ENCODE results near the gene REPIN1.

Gene REPIN1

GRCh38 chr7:150405584-150406311, 37.1 kb downstream of the REPIN1 start:
- Histone ChIP-seq H3K27me3 (replicated peaks; ENCODE audit: control insufficient read depth, insufficient read depth, low read length, poor library complexity, severe bottlenecking) (no peaks in the 10 kb centered on the region), H3K4me1 (ENCODE audit: control insufficient read depth, insufficient read depth, low read length, poor library complexity, severe bottlenecking) (peaks cover 22% of the 10 kb centered on the region), H3K27ac (ENCODE audit: insufficient read depth, low read length, poor library complexity, severe bottlenecking) (peak overlapping the region; percentile 89), H3K9me3 (ENCODE audit: control insufficient read depth, low read length) (no peaks in the 10 kb centered on the region), H3K4me3 (ENCODE audit: insufficient read depth, low read depth, low read length, poor library complexity, severe bottlenecking) (peak overlapping the region; percentile 84), H3K36me3 (ENCODE audit: control insufficient read depth, insufficient read depth, low read length) (peaks cover 16% of the 10 kb centered on the region)
- no peak for DNase-seq

- Histone ChIP-seq H3K4me3 (ENCODE audit: insufficient read depth, low read depth, low read length, poor library complexity, severe bottlenecking) (peak overlapping the region; percentile 84), H3K27ac (ENCODE audit: insufficient read depth, low read length, poor library complexity, severe bottlenecking) (peak overlapping the region; percentile 89), H3K36me3 (ENCODE audit: control insufficient read depth, insufficient read depth, low read length) (peaks cover 18% of the 10 kb centered on the region), H3K9me3 (ENCODE audit: control insufficient read depth, low read length) (no peaks in the 10 kb centered on the region), H3K27me3 (replicated peaks; ENCODE audit: control insufficient read depth, insufficient read depth, low read length, poor library complexity, severe bottlenecking) (no peaks in the 10 kb centered on the region), H3K4me1 (ENCODE audit: control insufficient read depth, insufficient read depth, low read length, poor library complexity, severe bottlenecking) (peaks cover 22% of the 10 kb centered on the region)
- no peak for DNase-seq
These were observed 37.6 kb downstream of the REPIN1 start for GRCh38 chr7:150406312-150406566.

DNA sequence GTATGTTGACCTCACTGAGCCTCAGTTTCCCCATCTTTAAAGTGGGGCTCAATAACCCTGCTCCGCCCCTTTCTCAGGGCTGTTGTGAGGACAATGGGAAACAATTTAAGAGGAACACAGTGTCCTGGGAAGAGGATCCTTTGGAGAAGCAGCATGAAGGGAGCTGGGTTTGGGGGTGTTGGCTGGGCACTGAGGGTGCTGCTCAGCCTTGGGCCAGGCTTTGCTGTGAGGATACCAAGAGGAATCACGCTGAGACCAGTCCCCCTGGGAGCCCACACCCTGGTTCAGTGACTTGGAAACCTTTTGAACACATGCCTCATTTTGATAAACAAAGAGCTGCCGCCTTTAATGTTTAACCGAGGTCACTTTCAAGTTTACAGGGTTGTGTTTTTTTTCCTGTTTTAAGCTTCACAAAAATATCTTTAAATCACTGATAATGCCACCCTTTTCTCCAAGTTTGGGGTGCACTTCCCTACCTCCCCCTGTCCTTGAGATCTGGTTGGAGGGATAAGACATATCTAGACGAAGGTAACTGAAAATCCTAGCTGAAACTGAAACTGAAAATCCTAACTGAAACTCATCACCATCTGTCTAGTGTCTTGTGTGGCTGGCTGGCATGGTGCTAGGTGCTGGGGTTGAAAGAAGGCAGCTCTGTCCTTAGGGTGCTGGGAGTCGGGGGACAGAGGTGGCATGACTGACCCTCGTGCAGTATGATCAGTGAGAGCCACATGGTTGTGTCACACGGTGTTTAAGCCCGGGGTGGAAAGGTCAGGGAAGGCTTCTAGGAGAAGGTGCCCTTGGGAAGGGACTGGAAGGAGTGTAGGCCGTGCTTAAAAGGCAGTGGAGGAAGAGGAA, 38.2 kb downstream of the REPIN1 start:
- DNase-seq, result no peak
- peaks cover 22% of the 10 kb centered on the region for H3K4me1 ChIP-seq (ENCODE audit: control insufficient read depth, insufficient read depth, low read length, poor library complexity, severe bottlenecking)
- peak overlapping the region; percentile 84 for H3K4me3 ChIP-seq (ENCODE audit: insufficient read depth, low read depth, low read length, poor library complexity, severe bottlenecking)
- H3K9me3 ChIP-seq (ENCODE audit: control insufficient read depth, low read length), result no peaks in the 10 kb centered on the region
- H3K27me3 ChIP-seq (replicated peaks; ENCODE audit: control insufficient read depth, insufficient read depth, low read length, poor library complexity, severe bottlenecking), result no peaks in the 10 kb centered on the region
- H3K27ac ChIP-seq (ENCODE audit: insufficient read depth, low read length, poor library complexity, severe bottlenecking), result peak overlapping the region; percentile 89
- H3K36me3 ChIP-seq (ENCODE audit: control insufficient read depth, insufficient read depth, low read length), result peaks cover 21% of the 10 kb centered on the region

DNA sequence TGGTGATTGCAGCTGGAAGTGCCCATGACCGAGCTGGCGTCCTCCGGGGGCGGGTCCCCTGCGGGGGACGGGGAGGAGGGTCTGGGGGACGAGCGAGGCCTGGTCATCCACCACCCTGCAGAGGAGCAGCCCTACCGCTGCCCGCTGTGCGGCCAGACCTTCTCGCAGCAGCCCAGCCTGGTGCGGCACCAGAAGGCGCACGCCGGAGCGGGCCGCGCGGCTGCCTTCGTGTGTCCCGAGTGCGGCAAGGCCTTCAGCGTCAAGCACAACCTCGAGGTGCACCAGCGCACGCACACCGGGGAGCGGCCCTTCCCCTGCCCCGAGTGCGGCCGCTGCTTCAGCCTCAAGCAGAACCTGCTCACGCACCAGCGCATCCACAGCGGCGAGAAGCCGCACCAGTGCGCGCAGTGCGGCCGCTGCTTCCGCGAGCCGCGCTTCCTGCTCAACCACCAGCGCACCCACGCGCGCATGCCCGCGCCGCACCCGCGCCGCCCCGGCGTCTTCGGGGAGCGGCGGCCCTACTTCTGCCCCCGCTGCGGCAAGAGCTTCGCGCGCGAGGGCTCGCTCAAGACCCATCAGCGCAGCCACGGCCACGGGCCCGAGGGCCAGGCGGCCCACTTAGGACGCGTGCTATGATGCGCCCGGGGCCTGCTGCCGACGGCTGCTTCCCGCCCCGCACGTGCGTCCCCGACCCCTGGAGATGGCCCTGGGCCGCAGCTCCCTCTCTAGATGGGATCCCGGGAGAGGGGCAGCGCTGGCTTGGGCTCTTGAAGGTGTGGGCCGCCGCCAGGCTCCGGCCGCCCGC, 39.2 kb downstream of the REPIN1 start:
- Histone ChIP-seq H3K9me3 (ENCODE audit: control insufficient read depth, low read length) (no peaks in the 10 kb centered on the region), H3K36me3 (ENCODE audit: control insufficient read depth, insufficient read depth, low read length) (peaks cover 21% of the 10 kb centered on the region), H3K27ac (ENCODE audit: insufficient read depth, low read length, poor library complexity, severe bottlenecking) (peak overlapping the region; percentile 89), H3K4me1 (ENCODE audit: control insufficient read depth, insufficient read depth, low read length, poor library complexity, severe bottlenecking) (peaks cover 22% of the 10 kb centered on the region), H3K27me3 (replicated peaks; ENCODE audit: control insufficient read depth, insufficient read depth, low read length, poor library complexity, severe bottlenecking) (no peaks in the 10 kb centered on the region), H3K4me3 (ENCODE audit: insufficient read depth, low read depth, low read length, poor library complexity, severe bottlenecking) (no peak overlapping the region)
- DNase-seq, result no peak

DNA sequence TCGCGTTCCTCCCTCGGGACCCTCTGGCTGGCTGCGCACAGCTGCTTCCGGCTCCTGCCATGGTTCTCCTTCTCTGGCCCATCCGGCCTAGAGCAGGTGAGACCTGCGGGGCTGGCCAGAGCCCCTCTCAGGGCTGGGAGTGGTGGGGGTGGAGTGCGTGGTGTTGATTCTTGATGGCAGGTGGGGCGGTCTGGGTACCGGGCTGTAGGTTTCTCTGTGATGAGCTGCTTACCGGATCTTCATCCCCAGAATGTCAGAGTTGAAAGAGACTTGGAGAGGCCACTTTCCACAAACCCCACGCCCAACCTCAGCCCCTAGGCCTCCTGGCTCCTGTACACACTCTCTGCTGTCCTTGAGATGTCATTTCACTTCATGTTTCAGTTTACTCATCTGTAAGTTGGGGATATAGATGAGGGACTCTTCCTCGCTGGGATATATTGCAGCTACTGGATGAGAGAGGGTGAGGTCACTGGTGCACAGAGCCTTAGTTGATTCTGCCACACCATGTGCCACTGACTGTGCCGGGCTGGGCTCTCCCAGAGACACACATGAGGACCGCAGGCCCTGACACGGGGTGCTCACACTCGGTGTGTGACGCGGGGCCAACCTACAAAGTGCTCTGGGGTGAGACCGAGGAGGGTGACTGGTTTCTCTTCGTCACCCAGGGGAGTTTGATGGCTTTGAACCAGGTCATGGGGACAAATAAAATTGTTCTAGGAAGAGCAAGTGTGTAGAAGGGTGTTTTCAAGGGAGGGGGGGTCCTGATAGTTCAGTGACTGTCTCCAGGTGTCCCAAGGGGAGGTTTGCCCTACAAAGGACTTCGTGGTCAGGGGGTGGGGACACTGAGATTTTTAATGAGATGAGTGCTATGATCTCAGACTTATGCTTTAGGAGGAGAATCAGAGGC, 40.0 kb downstream of the REPIN1 start:
- peak overlapping the region; percentile 11 for H3K27ac ChIP-seq (ENCODE audit: insufficient read depth, low read length, poor library complexity, severe bottlenecking)
- H3K4me1 ChIP-seq (ENCODE audit: control insufficient read depth, insufficient read depth, low read length, poor library complexity, severe bottlenecking), result peaks cover 22% of the 10 kb centered on the region

GRCh38 chr7:150409300-150410030, 40.8 kb downstream of the REPIN1 start:
- Histone ChIP-seq H3K4me3 (ENCODE audit: insufficient read depth, low read depth, low read length, poor library complexity, severe bottlenecking) (no peak overlapping the region), H3K27ac (ENCODE audit: insufficient read depth, low read length, poor library complexity, severe bottlenecking) (peak overlapping the region; percentile 11), H3K27me3 (replicated peaks; ENCODE audit: control insufficient read depth, insufficient read depth, low read length, poor library complexity, severe bottlenecking) (no peaks in the 10 kb centered on the region), H3K4me1 (ENCODE audit: control insufficient read depth, insufficient read depth, low read length, poor library complexity, severe bottlenecking) (peaks cover 18% of the 10 kb centered on the region), H3K36me3 (ENCODE audit: control insufficient read depth, insufficient read depth, low read length) (peaks cover 21% of the 10 kb centered on the region), H3K9me3 (ENCODE audit: control insufficient read depth, low read length) (no peaks in the 10 kb centered on the region)
- DNase-seq, result no peak

More for the DNA sequence above, 40.0 kb downstream of the REPIN1 start:
- peaks cover 21% of the 10 kb centered on the region for H3K36me3 ChIP-seq (ENCODE audit: control insufficient read depth, insufficient read depth, low read length)
- H3K27me3 ChIP-seq (replicated peaks; ENCODE audit: control insufficient read depth, insufficient read depth, low read length, poor library complexity, severe bottlenecking), result no peaks in the 10 kb centered on the region
- no peak for DNase-seq
- no peak overlapping the region for H3K4me3 ChIP-seq (ENCODE audit: insufficient read depth, low read depth, low read length, poor library complexity, severe bottlenecking)
- H3K9me3 ChIP-seq (ENCODE audit: control insufficient read depth, low read length), result no peaks in the 10 kb centered on the region

DNA sequence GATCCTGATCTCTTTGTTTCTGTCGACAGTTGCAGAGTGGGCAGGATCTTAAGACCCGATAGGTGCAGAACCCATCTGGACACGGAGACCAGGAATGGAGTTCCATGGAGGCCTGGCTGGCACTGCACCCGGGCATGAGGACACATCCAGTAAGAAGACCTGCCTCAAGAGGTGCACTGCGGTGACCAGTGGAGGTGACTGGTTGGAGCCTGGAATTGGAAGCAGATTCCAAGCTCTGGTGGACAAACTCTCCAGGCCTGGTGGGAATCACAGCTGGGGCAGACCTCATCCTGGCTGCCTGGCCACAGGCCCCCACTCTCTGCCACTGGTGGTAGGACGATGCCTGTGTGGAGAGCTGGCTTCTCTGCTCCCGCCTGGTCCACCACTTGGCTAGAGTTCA, 41.5 kb downstream of the REPIN1 start:
- peaks cover 16% of the 10 kb centered on the region for H3K4me1 ChIP-seq (ENCODE audit: control insufficient read depth, insufficient read depth, low read length, poor library complexity, severe bottlenecking)
- H3K4me3 ChIP-seq (ENCODE audit: insufficient read depth, low read depth, low read length, poor library complexity, severe bottlenecking), result no peak overlapping the region
- no peak for DNase-seq
- no peaks in the 10 kb centered on the region for H3K9me3 ChIP-seq (ENCODE audit: control insufficient read depth, low read length)
- peaks cover 21% of the 10 kb centered on the region for H3K36me3 ChIP-seq (ENCODE audit: control insufficient read depth, insufficient read depth, low read length)
- no peaks in the 10 kb centered on the region for H3K27me3 ChIP-seq (replicated peaks; ENCODE audit: control insufficient read depth, insufficient read depth, low read length, poor library complexity, severe bottlenecking)
- no peak overlapping the region for H3K27ac ChIP-seq (ENCODE audit: insufficient read depth, low read length, poor library complexity, severe bottlenecking)

DNA sequence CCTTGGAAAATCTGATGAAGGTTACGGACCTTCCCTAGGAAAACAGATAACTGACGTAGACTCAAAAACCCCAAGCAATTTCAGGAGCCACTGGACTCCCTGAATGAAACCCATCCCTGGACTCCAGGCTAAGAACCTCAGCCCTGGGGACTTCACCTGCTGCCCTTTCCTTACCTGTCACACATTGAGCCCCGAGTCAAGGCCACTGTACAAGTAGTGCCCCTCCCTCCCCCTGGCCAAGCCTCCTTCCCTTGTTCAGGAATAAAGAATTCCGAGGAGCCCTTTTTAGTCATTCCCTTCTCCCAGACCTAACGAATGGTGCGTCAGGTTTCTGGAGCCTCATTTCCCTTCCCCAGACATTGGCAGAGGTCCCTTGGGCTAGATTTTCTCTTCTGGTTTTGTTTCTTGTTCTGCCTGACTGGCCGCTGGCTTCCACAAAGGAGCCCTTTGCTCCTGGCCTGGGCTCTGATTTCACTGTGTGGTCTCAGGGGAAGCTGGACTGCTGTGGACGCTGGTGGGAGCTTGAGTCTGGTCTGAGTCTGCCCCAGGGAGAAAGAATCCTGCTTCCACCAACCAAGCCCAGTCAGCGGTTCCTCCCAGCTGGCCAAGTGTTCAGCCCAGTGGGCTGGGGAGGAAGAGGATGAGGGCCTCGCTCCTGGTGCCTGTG, 42.2 kb downstream of the REPIN1 start:
- no peaks in the 10 kb centered on the region for H3K27me3 ChIP-seq (replicated peaks; ENCODE audit: control insufficient read depth, insufficient read depth, low read length, poor library complexity, severe bottlenecking)
- no peak for DNase-seq
- H3K4me1 ChIP-seq (ENCODE audit: control insufficient read depth, insufficient read depth, low read length, poor library complexity, severe bottlenecking), result peaks cover 13% of the 10 kb centered on the region
- H3K9me3 ChIP-seq (ENCODE audit: control insufficient read depth, low read length), result no peaks in the 10 kb centered on the region
- no peak overlapping the region for H3K4me3 ChIP-seq (ENCODE audit: insufficient read depth, low read depth, low read length, poor library complexity, severe bottlenecking)
- peaks cover 21% of the 10 kb centered on the region for H3K36me3 ChIP-seq (ENCODE audit: control insufficient read depth, insufficient read depth, low read length)
- no peak overlapping the region for H3K27ac ChIP-seq (ENCODE audit: insufficient read depth, low read length, poor library complexity, severe bottlenecking)
